Measurements from ENCODE around the gene ZNF45.

DNA sequence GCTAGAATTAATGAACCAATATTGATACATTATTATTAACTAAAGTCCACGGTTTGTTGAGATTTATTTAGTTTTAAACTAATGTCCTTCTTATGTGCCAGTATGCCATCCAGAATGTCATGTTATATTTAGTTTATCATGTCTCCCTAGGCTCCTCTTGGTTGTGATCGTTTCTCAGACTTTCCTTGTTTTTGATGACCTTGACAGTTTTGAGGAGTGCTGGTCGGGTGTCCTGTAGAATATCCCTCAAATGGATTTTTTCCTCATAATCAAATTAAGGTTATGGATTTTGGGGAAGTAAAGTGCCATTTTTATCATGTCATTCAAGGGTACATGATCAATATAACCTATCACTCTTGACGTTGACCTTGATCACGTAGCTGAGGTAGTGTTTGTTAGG is 6.1 kb upstream of the ZNF45 start:
- TF ChIP-seq, protein P1, sequence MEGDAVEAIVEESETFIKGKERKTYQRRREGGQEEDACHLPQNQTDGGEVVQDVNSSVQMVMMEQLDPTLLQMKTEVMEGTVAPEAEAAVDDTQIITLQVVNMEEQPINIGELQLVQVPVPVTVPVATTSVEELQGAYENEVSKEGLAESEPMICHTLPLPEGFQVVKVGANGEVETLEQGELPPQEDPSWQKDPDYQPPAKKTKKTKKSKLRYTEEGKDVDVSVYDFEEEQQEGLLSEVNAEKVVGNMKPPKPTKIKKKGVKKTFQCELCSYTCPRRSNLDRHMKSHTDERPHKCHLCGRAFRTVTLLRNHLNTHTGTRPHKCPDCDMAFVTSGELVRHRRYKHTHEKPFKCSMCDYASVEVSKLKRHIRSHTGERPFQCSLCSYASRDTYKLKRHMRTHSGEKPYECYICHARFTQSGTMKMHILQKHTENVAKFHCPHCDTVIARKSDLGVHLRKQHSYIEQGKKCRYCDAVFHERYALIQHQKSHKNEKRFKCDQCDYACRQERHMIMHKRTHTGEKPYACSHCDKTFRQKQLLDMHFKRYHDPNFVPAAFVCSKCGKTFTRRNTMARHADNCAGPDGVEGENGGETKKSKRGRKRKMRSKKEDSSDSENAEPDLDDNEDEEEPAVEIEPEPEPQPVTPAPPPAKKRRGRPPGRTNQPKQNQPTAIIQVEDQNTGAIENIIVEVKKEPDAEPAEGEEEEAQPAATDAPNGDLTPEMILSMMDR (conservative IDR thresholded peaks at IDR 0.05 in 1 of 2, IDR thresholded peaks at IDR 0.05 in 1 of 2; ENCODE audit: low read depth in 1 of 2, low read length in 2 of 2): no peak
- TF ChIP-seq EZH2 (IDR thresholded peaks at IDR 0.05; ENCODE audit: low read length, missing control alignments): no peak

Data from fibroblast of lung (primary cell).